Uterus (tissue), 4 donors: Measurements from ENCODE around the gene TRIM69. TPM values are rescaled to one million over a fixed set of nuclear protein-coding genes. Genes with fewer than 3 reads are reported as not detected.

Source experiments
- DNase-seq, 2 donors: peaks; one replicate each; pipeline ENCODE4 v3.0.0-alpha.2; 2019 to 2020
- H3K27ac ChIP-seq, 2 donors: fragments of 200-600 bp; sonication (generic); 1 replicate in 1 of 2; 2 replicates in 1 of 2; pipeline ENCODE4 v1.5.1; 2016 to 2018
- H3K27me3 ChIP-seq, 2 donors: fragments of 200-600 bp; sonication (generic); one replicate each; pipeline ENCODE4 v1.5.1; 2018 to 2019; ENCODE audit warnings: control low read depth in 1 of 2
- H3K36me3 ChIP-seq, 2 donors: fragments of 200-600 bp; sonication (generic); one replicate each; pipeline ENCODE4 v1.5.1; 2019; ENCODE audit warnings: control low read depth in 1 of 2
- H3K4me1 ChIP-seq, 2 donors: fragments of 200-600 bp; sonication (generic); one replicate each; pipeline ENCODE4 v1.5.1; 2018 to 2019; ENCODE audit warnings: control low read depth in 1 of 2
- H3K4me3 ChIP-seq, 2 donors: fragments of 200-600 bp; sonication (generic); 1 replicate in 1 of 2; 2 replicates in 1 of 2; pipeline ENCODE4 v1.5.1; 2018 to 2019; ENCODE audit warnings: mild to moderate bottlenecking in 1 of 2
- H3K9me3 ChIP-seq, 2 donors: fragments of 200-600 bp; sonication (generic); one replicate each; pipeline ENCODE4 v1.5.1; 2019; ENCODE audit warnings: control low read depth in 1 of 2
- POLR2A ChIP-seq, 2 donors: fragments of 450-650 bp; IDR thresholded peaks; one replicate each; pipeline ENCODE4 v1.6.1; 2016; ENCODE audit warnings: antibody characterized with exemption in 2 of 2, mild to moderate bottlenecking in 1 of 2, moderate library complexity in 1 of 2
- intact Hi-C: fragments of 100-400 bp; cut with DNase I; formaldehyde crosslinking; loops from one replicate; pipeline ENCODE4 v1.15.1; 2023; ENCODE audit warnings: low total_unique reads
- total RNA-seq, 4 donors: library from RNA; depleted of rRNA in 3 of 4; stranded (reverse); fragments of >200 nt in 3 of 4; gene quantifications; one replicate each; pipeline versions ENCODE4 v1.1.0 to v1.2.4, GENCODE V29; 2014 to 2023
- TF ChIP-seq, protein P1 (sequence below), 4 experiments: fragments of 200-600 bp in 2 of 4; fragments of 450-650 bp in 2 of 4; sonication (generic) in 2 of 4; IDR thresholded peaks; one replicate each; pipeline ENCODE4 v1.5.1; 2016 to 2019; ENCODE audit warnings: antibody characterized with exemption in 4 of 4, mild to moderate bottlenecking in 2 of 4, moderate library complexity in 1 of 4
- donor health status: DM: yes; HTN: yes; CAD: no.

TRIM69 gene
- total RNA-seq, 4 donors from 2014 or later: 6.1 to 16.2 (median 15.4) TPM

DNA sequence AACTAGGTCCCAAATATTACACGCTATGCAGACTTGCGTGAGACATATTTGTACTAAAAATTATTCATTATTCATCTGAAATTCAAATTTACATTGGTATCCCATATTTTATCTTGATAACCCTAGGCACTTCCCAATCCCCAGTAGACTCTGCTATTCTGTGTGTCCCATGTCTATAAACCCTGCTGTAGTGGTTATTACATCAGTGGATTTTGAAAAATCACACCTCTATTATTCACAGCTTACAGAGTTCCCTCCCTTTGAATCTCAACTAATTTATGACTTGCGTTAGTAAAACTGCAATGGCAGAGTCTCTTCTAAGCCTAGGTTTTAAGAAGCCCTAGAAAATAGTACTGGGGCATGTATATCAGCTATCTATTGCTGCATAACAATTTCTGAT, 54.3 kb downstream of the TRIM69 start:
- intact Hi-C loops: no loop called here

DNA sequence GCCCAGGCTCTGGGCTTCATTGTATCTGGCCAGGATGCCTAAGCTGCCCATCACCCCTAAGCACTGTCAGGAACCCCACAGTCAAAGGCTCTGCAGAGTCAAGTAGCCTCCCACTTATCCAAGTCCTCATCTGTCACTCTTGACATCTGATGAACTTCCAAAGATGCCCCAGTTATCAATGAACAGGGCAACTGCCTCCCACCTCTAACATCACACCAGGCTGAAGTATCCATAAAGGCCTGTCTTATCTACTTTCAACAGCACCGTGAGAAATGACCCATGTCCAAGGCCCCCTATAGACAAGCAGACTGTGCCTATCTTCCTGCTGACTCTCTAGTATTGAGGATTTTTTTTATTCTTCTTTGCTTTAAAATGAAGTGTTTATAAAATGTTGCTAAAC, 56.4 kb downstream of the TRIM69 start:
- no peak for TF ChIP-seq POLR2A (IDR thresholded peaks at IDR 0.05)
- TF ChIP-seq, protein P1, sequence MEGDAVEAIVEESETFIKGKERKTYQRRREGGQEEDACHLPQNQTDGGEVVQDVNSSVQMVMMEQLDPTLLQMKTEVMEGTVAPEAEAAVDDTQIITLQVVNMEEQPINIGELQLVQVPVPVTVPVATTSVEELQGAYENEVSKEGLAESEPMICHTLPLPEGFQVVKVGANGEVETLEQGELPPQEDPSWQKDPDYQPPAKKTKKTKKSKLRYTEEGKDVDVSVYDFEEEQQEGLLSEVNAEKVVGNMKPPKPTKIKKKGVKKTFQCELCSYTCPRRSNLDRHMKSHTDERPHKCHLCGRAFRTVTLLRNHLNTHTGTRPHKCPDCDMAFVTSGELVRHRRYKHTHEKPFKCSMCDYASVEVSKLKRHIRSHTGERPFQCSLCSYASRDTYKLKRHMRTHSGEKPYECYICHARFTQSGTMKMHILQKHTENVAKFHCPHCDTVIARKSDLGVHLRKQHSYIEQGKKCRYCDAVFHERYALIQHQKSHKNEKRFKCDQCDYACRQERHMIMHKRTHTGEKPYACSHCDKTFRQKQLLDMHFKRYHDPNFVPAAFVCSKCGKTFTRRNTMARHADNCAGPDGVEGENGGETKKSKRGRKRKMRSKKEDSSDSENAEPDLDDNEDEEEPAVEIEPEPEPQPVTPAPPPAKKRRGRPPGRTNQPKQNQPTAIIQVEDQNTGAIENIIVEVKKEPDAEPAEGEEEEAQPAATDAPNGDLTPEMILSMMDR (IDR thresholded peaks at IDR 0.05): no peak

More for the DNA sequence above, 54.3 kb downstream of the TRIM69 start:
- Histone ChIP-seq H3K27me3 (no peaks in the 10 kb centered on the region), H3K27ac (no peak overlapping the region), H3K9me3 (no peaks in the 10 kb centered on the region), H3K4me1 (no peaks in the 10 kb centered on the region), H3K36me3 (no peaks in the 10 kb centered on the region), H3K4me3 (no peak overlapping the region)
- no peak for DNase-seq
- TF ChIP-seq, protein P1 (IDR thresholded peaks at IDR 0.05): no peak
- no peak for TF ChIP-seq POLR2A (IDR thresholded peaks at IDR 0.05)

DNA sequence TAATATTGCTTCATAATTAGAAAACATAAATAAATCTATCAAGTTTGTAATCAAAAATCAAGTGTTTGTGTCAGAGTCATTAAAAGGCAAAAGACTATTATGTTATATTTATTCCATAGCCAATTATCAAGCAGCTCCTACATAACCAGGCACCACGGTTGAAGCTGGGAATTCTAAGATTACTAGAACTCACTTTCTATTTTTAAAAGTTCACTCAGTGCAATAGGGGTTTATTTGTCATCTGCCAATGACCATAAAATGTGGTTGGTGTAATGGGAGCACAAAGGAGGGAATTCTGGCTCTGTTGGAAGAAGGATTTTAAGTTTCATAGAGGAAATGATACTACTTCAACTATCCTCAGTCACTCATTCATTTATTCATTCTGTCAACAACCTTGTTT, 57.7 kb downstream of the TRIM69 start:
- intact Hi-C loops: no loop called here
- H3K4me1 ChIP-seq: no peaks in the 10 kb centered on the region
- no peaks in the 10 kb centered on the region for H3K9me3 ChIP-seq

More for the DNA sequence above, 56.4 kb downstream of the TRIM69 start:
- H3K4me3 ChIP-seq: no peak overlapping the region
- no peaks in the 10 kb centered on the region for H3K27me3 ChIP-seq
- H3K4me1 ChIP-seq: no peaks in the 10 kb centered on the region
- no peaks in the 10 kb centered on the region for H3K36me3 ChIP-seq
- H3K27ac ChIP-seq: no peak overlapping the region
- H3K9me3 ChIP-seq: no peaks in the 10 kb centered on the region
- intact Hi-C loops: no loop called here
- DNase-seq: no peak

DNA sequence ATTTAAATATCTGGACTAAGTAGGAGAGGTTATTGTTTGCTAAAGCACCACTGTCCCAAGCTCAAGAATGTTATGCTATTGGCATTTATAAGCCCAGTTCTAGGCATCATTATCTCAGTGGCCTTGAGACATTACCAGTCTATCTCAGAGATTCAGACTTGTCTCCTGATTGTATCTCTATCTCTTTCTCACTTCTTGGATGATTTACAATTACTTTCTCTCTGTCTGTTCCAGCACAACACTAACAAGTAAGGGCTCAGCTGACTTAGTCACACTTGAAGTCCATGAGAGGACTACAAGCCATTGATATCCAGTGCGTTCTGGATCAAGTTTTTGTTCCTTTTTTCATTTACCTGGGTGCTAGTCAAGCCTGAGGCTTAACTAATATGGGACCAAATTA, 60.2 kb downstream of the TRIM69 start:
- DNase-seq: no peak
- no peaks in the 10 kb centered on the region for H3K9me3 ChIP-seq
- no peak overlapping the region for H3K27ac ChIP-seq
- intact Hi-C loops: no loop called here
- no peaks in the 10 kb centered on the region for H3K27me3 ChIP-seq
- no peaks in the 10 kb centered on the region for H3K4me1 ChIP-seq
- TF ChIP-seq, protein P1 (IDR thresholded peaks at IDR 0.05): no peak
- TF ChIP-seq POLR2A (IDR thresholded peaks at IDR 0.05): no peak
- no peaks in the 10 kb centered on the region for H3K36me3 ChIP-seq
- H3K4me3 ChIP-seq: no peak overlapping the region

More for the DNA sequence above, 57.7 kb downstream of the TRIM69 start:
- H3K27me3 ChIP-seq: no peaks in the 10 kb centered on the region
- DNase-seq: no peak
- TF ChIP-seq, protein P1 (IDR thresholded peaks at IDR 0.05): no peak
- TF ChIP-seq POLR2A (IDR thresholded peaks at IDR 0.05): no peak
- H3K27ac ChIP-seq: no peak overlapping the region
- H3K4me3 ChIP-seq: no peak overlapping the region
- H3K36me3 ChIP-seq: no peaks in the 10 kb centered on the region

DNA sequence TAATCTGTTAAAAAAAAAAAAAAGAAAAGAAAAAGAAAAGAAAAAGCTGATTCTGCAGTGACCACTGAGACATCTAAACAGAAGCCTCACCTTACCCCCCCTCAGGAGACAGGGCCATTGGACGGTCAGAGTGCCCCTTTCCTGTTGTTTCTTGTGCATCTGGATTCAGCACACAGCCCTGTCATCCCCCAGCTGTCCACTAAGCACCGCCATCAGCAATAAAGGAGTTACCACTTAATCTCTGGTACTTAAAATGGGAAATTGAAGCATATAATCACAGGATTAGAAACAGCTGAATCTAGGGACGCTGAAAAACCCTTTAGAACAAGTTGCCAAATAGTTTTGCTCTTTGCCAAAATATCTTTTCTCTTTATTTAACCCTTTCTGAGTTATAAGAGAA, 62.5 kb downstream of the TRIM69 start:
- TF ChIP-seq, protein P1 (IDR thresholded peaks at IDR 0.05): no peak
- TF ChIP-seq POLR2A (IDR thresholded peaks at IDR 0.05): no peak
- no peaks in the 10 kb centered on the region for H3K36me3 ChIP-seq
- H3K27ac ChIP-seq: no peak overlapping the region
- H3K9me3 ChIP-seq: no peaks in the 10 kb centered on the region
- no peak for DNase-seq
- intact Hi-C loops: no loop called here
- no peak overlapping the region for H3K4me3 ChIP-seq
- no peaks in the 10 kb centered on the region for H3K27me3 ChIP-seq
- no peaks in the 10 kb centered on the region for H3K4me1 ChIP-seq
